Left ventricle myocardium inferior (tissue), 1 donor: ENCODE measurements around the gene PCCA. TPM values are rescaled to one million over a fixed set of nuclear protein-coding genes. Genes with fewer than 3 reads are reported as not detected.

Experiments
- DNase-seq: peaks from one replicate; pipeline ENCODE4 v3.0.0-alpha.2; 2020
- H3K27ac ChIP-seq: fragments of 200-600 bp; replicated peaks from 2 replicates; pipeline ENCODE4 v1.8.0; 2021
- H3K27me3 ChIP-seq: fragments of 200-600 bp; 2 replicates; pipeline ENCODE4 v1.8.0; 2021; ENCODE audit warnings: low read depth
- H3K36me3 ChIP-seq: fragments of 200-600 bp; 2 replicates; pipeline ENCODE4 v1.8.0; 2021
- H3K4me1 ChIP-seq: fragments of 200-600 bp; 2 replicates; pipeline ENCODE4 v1.8.0; 2021
- H3K4me3 ChIP-seq: fragments of 200-600 bp; 2 replicates; pipeline ENCODE4 v1.8.0; 2021; ENCODE audit warnings: mild to moderate bottlenecking, moderate library complexity
- H3K9me3 ChIP-seq: fragments of 200-600 bp; replicated peaks from 2 replicates; pipeline ENCODE4 v1.8.0; 2021
- intact Hi-C: fragments of 100-400 bp; cut with micrococcal nuclease; formaldehyde crosslinking; loops from one replicate; pipeline ENCODE4 v1.11.0; 2022
- total RNA-seq: library from RNA; stranded (reverse); fragmentation: NEBNext Ultra II Directional; extraction: Animal tissue kit (Norgen Biotek cat#: 25700); gene quantifications from one replicate; pipeline ENCODE4 v1.2.1, GENCODE V29; 2021
- TF ChIP-seq, protein P1 (sequence below): fragments of 200-600 bp; IDR thresholded peaks from 2 replicates; pipeline ENCODE4 v1.8.0; 2021; ENCODE audit warnings: antibody characterized with exemption, mild to moderate bottlenecking, borderline replicate concordance
- donor health status: DM: no; HTN: yes; CAD: no; lungs with severe emphysema.

The PCCA gene
- total RNA-seq, 1 donor from 2014 or later, result 65.4 TPM

DNA sequence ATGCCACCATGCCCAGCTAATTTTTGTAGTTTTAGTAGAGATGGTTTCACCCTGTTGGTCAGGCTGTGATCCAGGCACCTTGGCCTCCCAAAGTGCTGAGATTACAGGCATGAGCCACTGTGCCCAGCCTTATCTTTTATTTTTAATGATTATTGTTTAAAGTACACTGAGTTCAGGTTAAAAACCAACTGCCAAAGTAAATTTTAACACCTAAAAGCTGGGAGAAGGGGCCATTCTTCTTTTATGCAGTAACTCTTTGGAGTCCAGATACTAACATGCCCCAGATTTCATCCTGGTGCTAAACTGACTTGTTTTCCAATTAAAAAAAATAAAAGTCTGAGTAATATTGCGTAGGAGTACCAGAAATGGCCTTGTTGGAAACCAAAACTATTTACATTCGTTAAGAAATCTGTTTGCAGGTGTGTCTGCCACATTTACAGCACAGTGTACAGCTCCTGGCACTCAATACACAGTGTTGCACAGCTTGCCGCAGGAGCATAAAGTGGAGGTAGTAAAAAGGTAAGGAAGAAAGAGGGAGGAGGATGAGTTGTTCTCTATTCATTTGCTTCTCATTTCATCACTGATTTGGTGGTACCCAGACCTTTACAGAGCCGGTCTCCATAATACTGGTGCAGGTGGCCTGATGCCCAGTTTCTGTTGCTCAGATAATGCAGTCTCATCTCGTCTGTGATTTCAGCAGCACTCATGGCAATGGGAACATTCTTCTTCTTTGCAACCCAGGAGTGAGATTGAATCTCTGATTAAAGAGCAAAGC lies 108.9 kb downstream of the PCCA start:
- intact Hi-C loops, result no loop called here
- no peak overlapping the region for H3K27ac ChIP-seq
- no peak overlapping the region for H3K4me3 ChIP-seq
- no peaks in the 10 kb centered on the region for H3K27me3 ChIP-seq
- no peaks in the 10 kb centered on the region for H3K4me1 ChIP-seq
- peaks cover 12% of the 10 kb centered on the region for H3K9me3 ChIP-seq
- DNase-seq, result no peak
- H3K36me3 ChIP-seq, result no peaks in the 10 kb centered on the region
- TF ChIP-seq, protein P1, sequence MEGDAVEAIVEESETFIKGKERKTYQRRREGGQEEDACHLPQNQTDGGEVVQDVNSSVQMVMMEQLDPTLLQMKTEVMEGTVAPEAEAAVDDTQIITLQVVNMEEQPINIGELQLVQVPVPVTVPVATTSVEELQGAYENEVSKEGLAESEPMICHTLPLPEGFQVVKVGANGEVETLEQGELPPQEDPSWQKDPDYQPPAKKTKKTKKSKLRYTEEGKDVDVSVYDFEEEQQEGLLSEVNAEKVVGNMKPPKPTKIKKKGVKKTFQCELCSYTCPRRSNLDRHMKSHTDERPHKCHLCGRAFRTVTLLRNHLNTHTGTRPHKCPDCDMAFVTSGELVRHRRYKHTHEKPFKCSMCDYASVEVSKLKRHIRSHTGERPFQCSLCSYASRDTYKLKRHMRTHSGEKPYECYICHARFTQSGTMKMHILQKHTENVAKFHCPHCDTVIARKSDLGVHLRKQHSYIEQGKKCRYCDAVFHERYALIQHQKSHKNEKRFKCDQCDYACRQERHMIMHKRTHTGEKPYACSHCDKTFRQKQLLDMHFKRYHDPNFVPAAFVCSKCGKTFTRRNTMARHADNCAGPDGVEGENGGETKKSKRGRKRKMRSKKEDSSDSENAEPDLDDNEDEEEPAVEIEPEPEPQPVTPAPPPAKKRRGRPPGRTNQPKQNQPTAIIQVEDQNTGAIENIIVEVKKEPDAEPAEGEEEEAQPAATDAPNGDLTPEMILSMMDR, result no peak

DNA sequence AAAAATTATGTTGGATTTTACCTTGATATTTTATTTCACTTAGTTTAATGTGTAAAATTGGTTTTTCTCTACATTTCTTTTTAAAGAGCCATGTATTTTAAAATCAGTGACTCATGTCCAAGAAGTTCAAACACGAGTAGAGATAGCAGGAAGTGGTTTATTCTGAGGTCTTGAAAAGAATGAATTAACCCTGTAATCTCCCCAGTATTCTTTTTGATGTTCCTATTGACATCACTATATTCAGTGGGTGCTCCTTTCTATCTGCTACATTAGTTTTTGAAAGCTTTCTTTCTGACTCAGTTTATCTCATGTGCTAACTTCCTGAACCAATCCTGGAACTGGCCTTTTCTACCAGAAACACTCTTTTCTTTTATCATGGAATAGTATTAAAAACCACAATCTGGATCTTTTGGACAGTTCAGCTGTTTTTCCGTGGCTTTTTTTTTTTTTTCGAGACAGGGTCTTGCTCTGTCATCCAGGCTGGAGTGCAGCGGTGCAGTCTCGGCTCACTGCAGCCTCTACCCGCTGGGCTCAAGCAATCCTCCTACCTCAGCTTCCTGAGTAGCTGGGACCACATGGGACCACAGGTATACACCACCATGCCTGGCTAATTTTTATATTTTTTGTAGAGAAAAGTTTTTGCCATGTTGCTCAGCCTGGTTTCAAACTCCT lies 114.9 kb downstream of the PCCA start:
- no peak overlapping the region for H3K4me3 ChIP-seq
- H3K36me3 ChIP-seq, result no peaks in the 10 kb centered on the region
- DNase-seq, result no peak
- intact Hi-C loops, result no loop called here
- H3K27ac ChIP-seq, result no peak overlapping the region
- peaks cover 15% of the 10 kb centered on the region for H3K9me3 ChIP-seq
- H3K27me3 ChIP-seq, result no peaks in the 10 kb centered on the region
- TF ChIP-seq, protein P1, result no peak
- H3K4me1 ChIP-seq, result no peaks in the 10 kb centered on the region

DNA sequence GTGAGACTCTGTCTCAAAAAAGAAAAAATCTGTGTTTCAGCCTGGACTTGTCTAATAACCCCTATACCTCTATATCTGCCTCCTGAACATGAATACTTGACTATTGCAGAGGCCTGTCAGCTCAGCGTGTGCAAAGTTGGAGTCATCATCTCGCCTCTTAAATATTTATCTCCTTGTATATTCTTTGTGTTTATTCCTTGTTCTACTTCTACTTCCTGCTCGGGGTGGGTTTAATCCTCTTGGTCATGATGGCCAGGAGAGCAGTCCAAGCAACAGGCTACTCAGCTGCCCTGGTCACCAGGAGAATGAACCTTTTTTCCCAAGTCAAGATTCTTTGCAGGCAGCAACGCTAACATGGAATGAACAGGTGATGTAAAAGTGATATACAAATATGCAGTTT lies 119.1 kb downstream of the PCCA start:
- H3K27me3 ChIP-seq, result no peaks in the 10 kb centered on the region
- TF ChIP-seq, protein P1, result no peak
- H3K9me3 ChIP-seq, result peaks cover 6% of the 10 kb centered on the region
- H3K4me3 ChIP-seq, result no peak overlapping the region
- intact Hi-C loops, result no loop called here
- H3K36me3 ChIP-seq, result peaks cover 12% of the 10 kb centered on the region
- DNase-seq, result no peak
- H3K27ac ChIP-seq, result no peak overlapping the region
- H3K4me1 ChIP-seq, result no peaks in the 10 kb centered on the region

DNA sequence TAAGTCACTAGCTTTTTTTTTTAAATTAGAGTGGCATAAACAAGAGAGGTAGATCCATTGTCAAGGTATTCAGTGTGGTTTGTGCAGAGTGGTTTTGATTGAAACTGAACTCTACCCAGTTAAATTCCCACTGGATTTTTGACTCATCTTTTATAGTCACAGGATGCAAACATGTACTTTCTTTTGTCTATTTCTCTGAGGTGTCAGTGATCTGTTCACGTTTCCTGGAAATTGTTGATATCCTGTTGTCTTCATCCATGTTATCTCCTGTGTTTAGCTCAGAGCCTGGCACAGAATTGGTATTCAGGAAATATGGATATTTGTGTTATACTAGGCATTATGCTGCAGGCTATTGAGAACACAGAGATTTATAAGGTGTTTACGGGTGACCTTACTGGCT lies 119.7 kb downstream of the PCCA start:
- peaks cover 12% of the 10 kb centered on the region for H3K36me3 ChIP-seq
- H3K27ac ChIP-seq, result no peak overlapping the region
- no peaks in the 10 kb centered on the region for H3K27me3 ChIP-seq
- TF ChIP-seq, protein P1, result no peak
- intact Hi-C loops, result no loop called here
- H3K4me3 ChIP-seq, result no peak overlapping the region
- DNase-seq, result no peak
- no peaks in the 10 kb centered on the region for H3K4me1 ChIP-seq
- H3K9me3 ChIP-seq, result peaks cover 8% of the 10 kb centered on the region

DNA sequence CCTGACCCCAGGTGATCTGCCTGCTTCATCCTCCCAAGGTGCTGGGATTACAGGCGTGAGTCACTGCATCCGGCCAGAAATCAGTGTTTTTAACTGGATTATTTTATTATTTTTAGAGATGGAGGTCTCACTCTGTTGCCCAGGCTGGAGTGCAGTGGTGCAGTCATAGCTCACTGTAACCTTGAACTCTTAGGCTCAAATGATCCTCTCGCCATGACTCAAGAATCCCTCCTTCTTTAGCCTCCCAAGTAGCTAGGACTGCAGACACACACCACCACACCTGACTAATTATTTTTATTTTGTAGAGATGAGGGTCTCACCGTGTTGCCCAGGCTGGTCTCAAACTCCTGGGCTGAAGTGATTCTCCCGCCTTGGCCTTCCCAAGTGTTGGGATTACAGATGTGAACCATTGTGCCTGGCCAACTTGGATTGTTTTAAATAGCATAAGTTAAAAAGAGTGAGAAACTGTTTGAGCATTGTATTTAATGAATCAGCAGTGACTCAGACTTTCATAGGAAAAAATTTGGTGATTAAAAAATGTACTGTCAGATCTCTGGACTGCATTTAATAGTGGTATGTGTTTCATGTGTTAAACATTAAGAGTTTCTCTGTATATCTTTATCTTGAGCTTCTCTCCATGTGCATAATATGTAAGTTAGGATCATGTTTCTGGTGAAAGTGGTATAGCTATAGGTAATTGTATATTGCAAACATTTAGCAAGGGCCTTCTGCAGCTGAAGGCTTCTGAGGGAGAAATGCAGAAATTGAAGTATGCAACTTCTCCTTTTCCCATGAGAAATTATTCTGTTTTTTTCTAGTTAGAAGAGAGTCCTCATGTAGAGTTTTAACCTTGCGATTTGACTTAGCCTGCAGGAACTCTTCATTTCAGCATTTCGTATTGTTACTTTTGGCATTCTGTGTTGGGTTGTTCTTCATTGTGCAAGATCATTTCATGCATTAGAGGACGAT lies 121.2 kb downstream of the PCCA start:
- no peak overlapping the region for H3K4me3 ChIP-seq
- no peaks in the 10 kb centered on the region for H3K4me1 ChIP-seq
- TF ChIP-seq, protein P1, result no peak
- H3K36me3 ChIP-seq, result peaks cover 16% of the 10 kb centered on the region
- no peak overlapping the region for H3K27ac ChIP-seq
- no peak for DNase-seq
- H3K9me3 ChIP-seq, result peaks cover 8% of the 10 kb centered on the region
- no peaks in the 10 kb centered on the region for H3K27me3 ChIP-seq
- intact Hi-C loops, result no loop called here
